NCI-H146 (cell line): ENCODE results near the gene SLC26A8.
"Not testable (repeated sequence)": the region's sequence is repeated elsewhere in the genome, so short reads cannot be mapped to it uniquely, and the experiment has no call there.

ENCODE experiments used
- DNase-seq: peaks from one replicate; lab custom pipeline; 2025; lab: John Stamatoyannopoulos, UW

The SLC26A8 gene

DNA sequence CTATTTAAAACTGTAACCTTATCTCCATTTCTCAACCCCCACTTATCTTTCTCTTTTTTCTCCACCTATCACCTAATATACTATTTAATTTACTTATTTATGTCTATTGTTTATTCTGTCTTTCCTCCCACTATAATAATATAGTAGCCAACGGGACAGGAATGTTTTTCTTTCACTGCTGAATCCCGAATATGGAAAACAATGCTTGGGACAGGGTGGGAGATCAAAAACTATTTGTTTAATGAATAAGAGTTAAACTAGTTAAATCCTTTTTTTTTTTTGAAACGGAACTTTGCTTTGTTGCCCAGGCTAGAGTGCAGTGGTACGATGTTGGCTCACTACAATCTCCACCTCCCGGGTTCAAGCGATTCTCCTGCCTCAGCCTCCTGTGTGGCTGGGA lies 109.9 kb downstream of the SLC26A8 start:
- no peak for DNase-seq

GRCh38 chr6:35911871-35912653 lies 112.4 kb downstream of the SLC26A8 start:
- no peak for DNase-seq

- not testable (repeated sequence) for DNase-seq
These were observed 114.9 kb downstream of the SLC26A8 start for GRCh38 chr6:35909571-35909970.

DNA sequence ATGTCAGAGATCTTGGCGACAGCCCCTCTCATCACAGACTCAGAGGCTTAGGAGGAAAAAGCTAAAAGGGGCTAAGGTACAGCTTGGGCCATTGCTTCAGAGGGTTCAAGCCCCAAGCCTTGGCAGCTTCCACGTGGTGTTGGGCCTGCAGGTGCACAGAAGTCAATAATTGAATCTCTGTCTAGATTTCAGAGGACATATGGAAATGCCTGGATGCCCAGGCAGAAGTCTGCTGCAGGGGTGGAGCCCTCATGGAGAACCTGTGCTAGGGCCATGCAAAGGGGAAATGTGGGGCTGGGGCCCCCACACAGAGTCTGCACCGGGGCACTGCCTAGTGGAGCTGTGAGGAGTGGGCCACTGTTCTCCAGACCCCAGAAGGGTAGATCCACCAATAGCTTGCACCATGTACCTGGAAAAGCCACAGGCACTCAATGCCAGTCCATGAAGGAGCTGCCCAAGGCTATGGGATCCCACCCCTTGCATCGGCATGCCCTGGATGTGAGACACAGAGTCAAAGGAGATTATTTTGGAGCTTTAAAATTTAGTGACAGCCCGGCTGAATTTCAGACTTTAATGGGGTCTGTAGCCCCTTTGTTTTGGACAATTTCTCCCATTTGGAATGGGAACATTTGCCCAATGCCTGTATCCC lies 115.6 kb downstream of the SLC26A8 start:
- not testable (repeated sequence) for DNase-seq

DNA sequence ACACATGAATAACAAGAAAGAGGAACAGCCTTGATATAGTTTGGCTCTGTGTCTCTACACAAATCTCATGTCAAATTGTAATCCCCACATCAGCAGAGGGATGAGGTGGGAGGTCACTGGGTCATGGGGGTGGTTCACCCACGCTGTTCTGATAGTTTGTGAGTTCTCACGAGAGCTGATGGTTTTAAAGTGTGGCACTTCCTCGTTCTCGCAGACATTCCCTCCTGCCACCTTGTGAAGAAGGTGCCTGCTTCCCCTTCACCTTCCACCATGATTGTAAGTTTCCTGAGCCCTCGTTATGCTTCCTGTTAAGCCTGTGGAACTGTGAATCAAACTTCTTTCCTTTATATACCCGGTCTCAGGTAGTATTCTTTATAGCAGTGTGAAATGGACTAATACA lies 116.7 kb downstream of the SLC26A8 start:
- no peak for DNase-seq

DNA sequence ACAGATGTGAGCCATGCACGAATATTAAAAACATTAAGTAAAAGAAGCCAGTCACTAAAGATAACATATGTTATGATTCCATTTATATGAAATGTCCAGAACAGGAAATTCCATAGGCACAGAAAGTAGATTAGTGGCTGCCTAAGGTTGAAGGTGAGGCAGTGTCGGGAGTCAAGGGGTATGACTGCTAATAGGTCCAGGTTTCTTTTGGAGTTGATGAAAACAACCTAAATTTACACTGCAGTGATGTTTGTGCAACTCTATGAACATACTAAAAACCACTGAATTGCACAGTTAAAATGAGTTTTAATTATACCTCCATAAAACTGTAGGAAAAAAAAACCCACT lies 118.0 kb downstream of the SLC26A8 start:
- no peak for DNase-seq

DNA sequence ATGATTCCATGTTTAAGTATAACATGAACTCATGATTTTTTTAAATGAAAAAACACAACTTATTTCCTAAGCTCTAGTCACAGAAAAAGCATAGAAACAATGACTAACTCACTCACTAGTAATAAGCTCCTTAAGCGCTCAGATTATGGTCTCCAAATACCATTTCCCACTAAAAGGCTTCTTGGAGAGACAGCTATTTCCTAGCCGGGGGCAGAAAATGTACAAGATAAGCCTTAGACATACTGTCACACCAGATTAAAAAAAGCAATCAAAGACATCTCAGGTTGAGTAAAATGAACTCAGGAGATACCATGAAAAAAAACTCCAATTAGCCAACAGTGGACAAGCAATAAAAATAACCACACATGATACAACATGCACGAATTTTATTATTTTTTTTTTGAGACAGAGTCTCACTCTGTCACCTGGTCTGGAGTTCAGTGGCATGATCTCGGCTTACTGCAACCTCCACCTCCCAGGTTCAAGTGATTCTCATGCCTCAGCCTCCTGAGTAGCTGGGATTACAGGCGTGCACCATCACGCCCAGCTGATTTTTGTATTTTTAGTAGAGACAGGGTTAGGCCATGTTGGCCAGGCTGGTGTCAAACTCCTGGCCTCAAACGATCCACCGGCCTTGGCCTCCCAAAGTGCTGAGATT lies 118.5 kb downstream of the SLC26A8 start:
- DNase-seq = no peak

DNA sequence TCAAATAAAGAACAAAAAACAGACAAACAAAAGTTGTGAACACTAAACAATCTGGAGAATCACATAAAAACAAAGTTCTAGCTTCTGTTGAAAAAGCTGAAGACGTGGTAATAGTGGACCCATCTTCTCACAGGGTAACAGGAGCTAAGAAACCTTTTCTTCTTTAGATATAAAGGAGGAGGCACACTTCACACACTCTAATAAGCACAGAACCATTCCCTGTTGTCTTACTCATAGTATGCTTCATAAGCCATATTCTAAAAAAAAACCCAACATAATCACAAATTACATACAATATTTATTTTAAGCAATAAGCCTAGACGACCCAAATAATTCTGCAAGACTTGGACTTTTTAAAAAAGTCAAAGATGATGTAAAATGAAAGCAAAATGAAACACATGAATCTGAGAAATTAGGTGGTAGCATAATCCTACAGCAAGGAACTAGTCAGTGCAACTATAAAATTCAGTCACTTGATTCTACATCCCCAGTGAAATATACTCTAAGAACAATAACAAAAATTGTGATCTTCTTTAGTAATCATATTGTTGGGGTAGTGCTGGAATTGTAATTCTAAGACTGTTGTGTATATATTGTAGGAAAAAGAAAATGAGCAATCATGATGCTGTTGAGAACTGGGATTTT lies 119.2 kb downstream of the SLC26A8 start:
- DNase-seq = no peak

DNA sequence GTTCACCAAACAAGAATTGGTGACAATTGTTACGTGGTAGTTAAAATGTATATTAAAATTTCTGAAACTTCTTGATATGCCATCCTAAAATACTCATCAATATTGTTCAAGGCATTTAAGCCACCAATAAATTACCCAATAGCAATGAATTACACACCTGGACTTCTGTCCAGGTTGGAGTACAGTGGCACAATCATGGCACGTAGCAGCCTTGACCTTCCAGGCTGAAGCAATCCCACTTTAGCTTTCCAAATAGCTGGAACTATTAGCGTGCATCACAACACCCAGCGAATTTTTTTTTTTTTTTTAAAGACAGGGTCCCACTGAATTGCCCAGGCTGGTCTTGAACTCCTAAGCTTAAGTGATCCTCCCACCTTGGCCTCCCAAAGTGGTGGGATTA lies 120.8 kb downstream of the SLC26A8 start:
- no peak for DNase-seq

DNA sequence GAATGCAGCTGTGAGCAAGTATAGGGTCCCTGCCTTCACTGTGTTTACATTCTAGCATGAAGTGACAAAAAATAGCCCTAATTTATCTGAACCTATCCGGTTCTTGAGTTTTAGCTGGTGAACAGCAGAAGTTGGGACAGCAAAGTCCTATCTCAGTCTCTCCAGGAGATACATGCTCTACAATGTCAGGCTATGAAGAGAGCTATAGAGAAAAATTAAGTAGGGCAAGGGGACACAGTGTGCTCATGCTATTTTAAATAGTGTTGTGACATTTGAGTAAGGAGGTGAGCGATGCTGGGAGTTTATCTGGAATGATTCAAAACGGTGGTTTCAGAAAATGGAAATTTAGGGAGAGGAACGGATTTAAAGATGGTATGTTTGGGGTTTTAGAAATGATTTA lies 124.0 kb downstream of the SLC26A8 start:
- DNase-seq = no peak

- no peak for DNase-seq
These were observed 126.4 kb downstream of the SLC26A8 start for GRCh38 chr6:35898003-35898402.

- no peak for DNase-seq
These were observed 127.0 kb downstream of the SLC26A8 start for GRCh38 chr6:35897486-35897885.

DNA sequence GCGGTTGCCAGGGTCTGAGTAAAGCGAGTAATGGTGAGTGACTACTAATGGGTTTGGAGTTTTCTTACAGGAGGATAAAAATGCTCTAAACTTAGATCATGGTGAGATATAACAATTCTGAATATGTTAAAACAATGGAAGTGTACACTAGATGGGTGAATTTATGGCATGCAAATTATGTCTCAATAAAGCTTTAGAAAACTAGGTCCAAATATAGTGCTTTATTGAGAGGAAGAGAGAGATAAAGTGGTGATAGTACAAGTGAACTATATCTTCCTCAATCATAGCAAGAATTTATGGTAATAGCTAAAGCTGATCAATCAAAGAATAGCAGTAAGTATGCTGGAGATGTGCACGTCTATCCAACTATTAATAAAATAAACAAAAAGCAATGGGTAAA lies 127.4 kb downstream of the SLC26A8 start:
- DNase-seq = no peak

- no peak for DNase-seq
These were observed 128.2 kb downstream of the SLC26A8 start for GRCh38 chr6:35896228-35896627.

DNA sequence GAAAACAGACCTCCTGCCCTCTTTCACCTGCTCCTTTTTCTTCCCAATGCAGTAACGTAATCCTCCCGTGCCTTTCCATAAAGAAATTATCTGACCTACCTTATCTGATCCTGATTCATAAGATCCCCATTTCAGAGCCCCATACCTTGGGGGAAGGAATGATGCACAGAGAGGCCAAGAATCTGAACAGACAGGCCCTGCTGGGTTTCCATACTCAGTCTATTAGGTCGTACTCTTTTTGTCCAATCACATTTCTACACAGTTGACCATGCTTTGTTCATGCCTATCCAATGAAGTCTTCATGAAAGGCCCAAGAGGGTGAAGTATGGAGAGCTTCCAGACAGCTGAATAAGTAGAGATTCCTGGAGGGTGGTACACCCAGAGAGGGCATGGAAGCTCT lies 128.9 kb downstream of the SLC26A8 start:
- no peak for DNase-seq

- DNase-seq = no peak
These were observed 129.7 kb downstream of the SLC26A8 start for GRCh38 chr6:35894776-35895175.
